Spleen (tissue), 7 donors: Measurements from ENCODE around the gene SIAH2.

Source experiments
- CTCF ChIP-seq, 11 experiments: fragments of 200-600 bp in 7 of 11; fragments of 450-650 bp in 4 of 11; sonication (generic) in 4 of 11; IDR thresholded peaks in 8 of 11; conservative IDR thresholded peaks in 3 of 11; 1 replicate in 7 of 11; 2 replicates in 4 of 11; pipeline versions ENCODE4 v1.4.0 to v1.8.0; 2016 to 2021; ENCODE audit warnings: antibody characterized with exemption in 11 of 11, inconsistent platforms in 4 of 11, mild to moderate bottlenecking in 1 of 11
- POLR2A ChIP-seq, 3 donors: fragments of 450-650 bp; IDR thresholded peaks; one replicate each; pipeline ENCODE4 v1.5.1; 2017; ENCODE audit warnings: antibody characterized with exemption in 3 of 3, mild to moderate bottlenecking in 1 of 3
- POLR2AphosphoS5 ChIP-seq, 3 donors: sonication (generic); formaldehyde crosslinking; IDR thresholded peaks; one replicate each; pipeline ENCODE4 v1.5.1; 2017; ENCODE audit warnings: antibody characterized with exemption in 3 of 3
- donor health status: DM: no; HTN: no; CAD: no; lungs with moderate emphysema.
- donor health status: DM: no; HTN: no; CAD: no.
- donor health status: DM: no; HTN: no; CAD: no.

- TF ChIP-seq CTCF (IDR thresholded peaks at IDR 0.05 in 8 of 11, conservative IDR thresholded peaks at IDR 0.05 in 3 of 11) (no peak), POLR2AphosphoS5 (IDR thresholded peaks at IDR 0.05) (peak in 2 of 3 donors; percentile 12 to 24), POLR2A (IDR thresholded peaks at IDR 0.05) (no peak)
These were observed 22.9 kb downstream of the SIAH2 start for GRCh38 chr3:150739877-150740645.
